HepG2 (cell line): ENCODE results near the gene STX10. TPM values are rescaled to one million over a fixed set of nuclear protein-coding genes. Genes with fewer than 3 reads are reported as not detected.

Experiments
- BHLHE40 ChIP-seq: IDR thresholded peaks from 2 replicates; pipeline ENCODE4 v1.6.1; 2011; ENCODE audit warnings: low read length, improper control_type of control experiment
- BRD4 ChIP-seq: sonication (generic); formaldehyde crosslinking; IDR thresholded peaks from 2 replicates; pipeline ENCODE4 v1.4.0; 2020; ENCODE audit warnings: missing genetic modification reagents
- E2F1 ChIP-seq: sonication (generic); formaldehyde crosslinking; IDR thresholded peaks from 2 replicates; pipeline ENCODE4 v1.5.0; 2020; ENCODE audit warnings: missing genetic modification reagents
- ISX ChIP-seq: sonication (generic); formaldehyde crosslinking; conservative IDR thresholded peaks from 2 replicates; pipeline ENCODE4 v1.5.0; 2020; ENCODE audit warnings: missing genetic modification reagents
- KLF15 ChIP-seq: sonication (generic); formaldehyde crosslinking; IDR thresholded peaks from 2 replicates; pipeline ENCODE4 v1.8.1; 2023; ENCODE audit warnings: borderline replicate concordance, mild to moderate bottlenecking, inconsistent platforms, missing genetic modification reagents, mixed read lengths
- MTERF4 ChIP-seq: sonication (generic); formaldehyde crosslinking; IDR thresholded peaks from 2 replicates; pipeline ENCODE4 v1.8.0; 2023; ENCODE audit warnings: mild to moderate bottlenecking, missing genetic modification reagents
- MYPOP ChIP-seq: sonication (generic); formaldehyde crosslinking; IDR thresholded peaks from 2 replicates; pipeline ENCODE4 v1.8.1; 2023; ENCODE audit warnings: mild to moderate bottlenecking, moderate library complexity, missing genetic modification reagents
- PHF20 ChIP-seq: sonication (generic); formaldehyde crosslinking; IDR thresholded peaks from 2 replicates; pipeline ENCODE4 v1.5.0; 2020; ENCODE audit warnings: mild to moderate bottlenecking, missing genetic modification reagents
- PLSCR1 ChIP-seq: sonication (generic); formaldehyde crosslinking; IDR thresholded peaks from 2 replicates; pipeline ENCODE4 v1.5.0; 2020; ENCODE audit warnings: missing genetic modification reagents, mild to moderate bottlenecking, borderline replicate concordance
- PRDM15 ChIP-seq: sonication (generic); formaldehyde crosslinking; IDR thresholded peaks from 2 replicates; pipeline ENCODE4 v1.4.0; 2020; ENCODE audit warnings: missing genetic modification reagents
- RARA ChIP-seq: IDR thresholded peaks from 2 replicates; pipeline ENCODE4 v1.6.1; 2016; ENCODE audit warnings: missing genetic modification reagents, missing compliant biosample characterization
- ZFP37 ChIP-seq: sonication (generic); formaldehyde crosslinking; IDR thresholded peaks from 2 replicates; pipeline ENCODE4 v1.4.0; 2020; ENCODE audit warnings: missing genetic modification reagents, borderline replicate concordance
- ZNF292 ChIP-seq: sonication (generic); formaldehyde crosslinking; IDR thresholded peaks from 2 replicates; pipeline ENCODE4 v1.8.1; 2022; ENCODE audit warnings: mild to moderate bottlenecking, low read depth, missing genetic modification reagents, borderline replicate concordance
- ZNF414 ChIP-seq: sonication (generic); formaldehyde crosslinking; IDR thresholded peaks from 2 replicates; pipeline ENCODE4 v1.5.0; 2020; ENCODE audit warnings: missing genetic modification reagents
- ZNF577 ChIP-seq: sonication (generic); formaldehyde crosslinking; IDR thresholded peaks from 2 replicates; pipeline ENCODE4 v1.4.0; 2020; ENCODE audit warnings: mild to moderate bottlenecking, low read depth, missing genetic modification reagents, borderline replicate concordance
- ZXDC ChIP-seq: sonication (generic); formaldehyde crosslinking; IDR thresholded peaks from 2 replicates; pipeline ENCODE4 v1.5.0; 2020; ENCODE audit warnings: mild to moderate bottlenecking, missing genetic modification reagents
- polyA plus RNA-seq, 8 experiments: library from polyadenylated mRNA; depleted of rRNA in 3 of 8; stranded (reverse) in 7 of 8; unstranded in 1 of 8; fragments of >200 nt; fragmentation: Illumina TruSeq in 4 of 8; extraction: Trizol in 4 of 8; gene quantifications; 2 replicates each; pipeline versions ENCODE4 v1.2.1 to v1.2.3, GENCODE V29; 2011 to 2016; ENCODE audit warnings: low read depth in 4 of 8, missing spikeins in 1 of 8, mixed read lengths in 1 of 8; ENCODE audit not compliant: insufficient read depth in 1 of 8
- total RNA-seq, 5 experiments: library from RNA; depleted of rRNA; stranded (reverse); fragments of >200 nt; fragmentation: Illumina TruSeq; extraction: Trizol; gene quantifications; 2 replicates each; pipeline ENCODE4 v1.2.3, GENCODE V29; 2016; ENCODE audit warnings: low read depth in 1 of 5

The STX10 gene
- total and polyA plus RNA-seq, 2 of the 13 experiments (the other 11 are each of a cell fraction or from before 2014, with no cell fraction given): 47.9 to 66.4 TPM

GRCh38 chr19:13149628-13150186 lies 468 bp downstream of the STX10 start (continued):
- TF ChIP-seq PRDM15 (CRISPR knock-in tag) (peak; percentile 94), KLF15 (CRISPR knock-in tag) (no peak), MTERF4 (0 out of 2 replicates have a peak, but pooled peaks have one; percentile 38), BHLHE40 (0 out of 2 replicates have a peak, but pooled peaks have one; percentile 3), RARA (CRISPR knock-in tag) (peak; percentile 21; the same call in 1 of the 2 replicates), MYPOP (0 out of 2 replicates have a peak, but pooled peaks have one; percentile 7), PHF20 (CRISPR knock-in tag) (no peak), ZNF577 (CRISPR knock-in tag) (no peak), ZXDC (CRISPR knock-in tag) (peak; percentile 76; the same call in 1 of the 2 replicates), ISX (CRISPR knock-in tag) (0 out of 2 replicates have a peak, but pooled peaks have one; percentile 39), E2F1 (0 out of 2 replicates have a peak, but pooled peaks have one; percentile 5), ZFP37 (0 out of 2 replicates have a peak, but pooled peaks have one; percentile 55), PLSCR1 (no peak), ZNF292 (CRISPR knock-in tag) (no peak; the same call in 1 of the 2 replicates), BRD4 (CRISPR knock-in tag) (peak; percentile 78; the same call in 1 of the 2 replicates), ZNF414 (CRISPR knock-in tag) (no peak)
